Skeletal muscle tissue (tissue), 4 donors: Measurements from ENCODE around the gene ADAMTSL1. TPM values are rescaled to one million over a fixed set of nuclear protein-coding genes. Genes with fewer than 3 reads are reported as not detected.

Experiments used
- H3K27ac ChIP-seq: one replicate; pipeline ENCODE4 v1.7.0; 2013; ENCODE audit warnings: mild to moderate bottlenecking, low read depth, low read length, inconsistent platforms
- H3K27me3 ChIP-seq, 3 donors: one replicate each; pipeline ENCODE4 v1.7.0; 2013; ENCODE audit warnings: low read length in 3 of 3; ENCODE audit not compliant: control insufficient read depth in 3 of 3, insufficient read depth in 3 of 3
- H3K36me3 ChIP-seq, 3 donors: one replicate each; pipeline ENCODE4 v1.7.0; 2013; ENCODE audit warnings: low read length in 3 of 3; ENCODE audit not compliant: control insufficient read depth in 3 of 3, insufficient read depth in 3 of 3
- H3K4me1 ChIP-seq, 3 donors: one replicate each; pipeline ENCODE4 v1.7.0; 2013; ENCODE audit warnings: low read length in 3 of 3, mild to moderate bottlenecking in 3 of 3; ENCODE audit not compliant: control insufficient read depth in 3 of 3, insufficient read depth in 3 of 3
- H3K4me3 ChIP-seq, 3 donors: one replicate each; pipeline ENCODE4 v1.7.0; 2013; ENCODE audit warnings: low read length in 3 of 3
- H3K9ac ChIP-seq, 3 donors: one replicate each; pipeline ENCODE4 v1.7.0; 2013; ENCODE audit warnings: low read length in 3 of 3, mild to moderate bottlenecking in 3 of 3, moderate library complexity in 2 of 3, low read depth in 1 of 3
- H3K9me3 ChIP-seq, 3 donors: one replicate each; pipeline ENCODE4 v1.7.0; 2013; ENCODE audit warnings: low read length in 3 of 3; ENCODE audit not compliant: control insufficient read depth in 3 of 3
- total RNA-seq: library from RNA; depleted of rRNA; stranded (reverse); fragments of >200 nt; gene quantifications from one replicate; pipeline ENCODE4 v1.2.3, GENCODE V29; 2014
- donor health status: Osteomylitis.

Gene ADAMTSL1
- total RNA-seq, 1 donor from 2014 or later = 18.3 TPM

- Histone ChIP-seq H3K9ac (no peak overlapping the region), H3K27me3 (no peaks in the 10 kb centered on the region), H3K9me3 (no peaks in the 10 kb centered on the region), H3K36me3 (no peaks in the 10 kb centered on the region), H3K4me1 (no peaks in the 10 kb centered on the region), H3K27ac (no peak overlapping the region), H3K4me3 (no peak overlapping the region)
Observed at GRCh38 chr9:18666986-18667772, 193.2 kb downstream of the ADAMTSL1 start.

DNA sequence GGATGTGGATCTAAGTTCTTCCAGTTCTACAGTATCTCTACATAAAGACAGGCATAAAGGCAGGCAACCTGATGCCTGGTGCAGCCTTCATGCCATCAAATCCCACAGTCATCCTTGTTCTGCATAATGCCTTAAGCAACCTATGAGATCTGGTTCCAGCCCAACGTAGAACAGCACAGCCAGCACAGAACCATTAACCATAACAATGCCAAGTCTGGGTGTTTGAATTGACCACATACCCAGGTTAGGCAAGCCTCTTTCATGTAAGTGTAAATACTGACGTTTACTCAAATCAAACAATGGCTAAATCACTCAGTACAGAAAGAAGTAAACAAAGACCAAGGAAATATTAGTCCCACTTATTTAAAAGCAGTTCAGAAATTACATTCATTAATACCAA, 195.0 kb downstream of the ADAMTSL1 start:
- Histone ChIP-seq H3K27ac (no peak overlapping the region), H3K27me3 (no peaks in the 10 kb centered on the region), H3K4me3 (no peak overlapping the region), H3K9ac (no peak overlapping the region), H3K36me3 (no peaks in the 10 kb centered on the region), H3K4me1 (no peaks in the 10 kb centered on the region), H3K9me3 (no peaks in the 10 kb centered on the region)

GRCh38 chr9:18672706-18673105, 198.8 kb downstream of the ADAMTSL1 start:
- Histone ChIP-seq H3K4me3 (no peak overlapping the region), H3K9ac (no peak overlapping the region), H3K4me1 (no peaks in the 10 kb centered on the region), H3K27ac (no peak overlapping the region), H3K27me3 (no peaks in the 10 kb centered on the region), H3K9me3 (no peaks in the 10 kb centered on the region), H3K36me3 (no peaks in the 10 kb centered on the region)

DNA sequence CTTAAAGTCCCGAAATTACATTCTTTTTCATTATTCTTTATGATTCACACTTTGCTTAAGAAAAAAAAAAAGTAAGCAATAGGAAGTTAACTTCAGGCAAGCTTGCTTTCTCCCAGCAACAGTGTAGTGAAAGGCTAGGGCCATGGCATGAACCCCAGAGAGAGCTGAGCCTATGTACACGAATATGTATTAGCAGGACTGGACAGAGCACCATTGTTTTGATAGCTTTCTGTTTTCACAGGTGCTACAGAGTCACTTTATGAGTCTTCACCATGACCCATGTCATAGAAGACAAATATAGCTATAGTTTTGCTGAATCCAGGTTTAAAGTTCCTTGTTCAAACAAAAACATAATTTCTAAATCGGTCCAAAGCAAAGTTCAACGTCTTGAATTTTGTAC, 199.2 kb downstream of the ADAMTSL1 start:
- H3K4me3 ChIP-seq = no peak overlapping the region
- no peaks in the 10 kb centered on the region for H3K4me1 ChIP-seq
- H3K27ac ChIP-seq = no peak overlapping the region
- no peaks in the 10 kb centered on the region for H3K36me3 ChIP-seq
- H3K9ac ChIP-seq = no peak overlapping the region
- no peaks in the 10 kb centered on the region for H3K27me3 ChIP-seq
- no peaks in the 10 kb centered on the region for H3K9me3 ChIP-seq

- no peaks in the 10 kb centered on the region for H3K4me1 ChIP-seq
- no peak overlapping the region for H3K9ac ChIP-seq
- no peak overlapping the region for H3K4me3 ChIP-seq
- H3K27me3 ChIP-seq = no peaks in the 10 kb centered on the region
- no peak overlapping the region for H3K27ac ChIP-seq
- no peaks in the 10 kb centered on the region for H3K9me3 ChIP-seq
- H3K36me3 ChIP-seq = no peaks in the 10 kb centered on the region
Observed at GRCh38 chr9:18675332-18675731, 201.4 kb downstream of the ADAMTSL1 start.

GRCh38 chr9:18675973-18676372, 202.0 kb downstream of the ADAMTSL1 start:
- H3K27ac ChIP-seq = no peak overlapping the region
- H3K36me3 ChIP-seq = no peaks in the 10 kb centered on the region
- no peaks in the 10 kb centered on the region for H3K4me1 ChIP-seq
- no peaks in the 10 kb centered on the region for H3K27me3 ChIP-seq
- H3K4me3 ChIP-seq = no peak overlapping the region
- no peak overlapping the region for H3K9ac ChIP-seq
- H3K9me3 ChIP-seq = no peaks in the 10 kb centered on the region

DNA sequence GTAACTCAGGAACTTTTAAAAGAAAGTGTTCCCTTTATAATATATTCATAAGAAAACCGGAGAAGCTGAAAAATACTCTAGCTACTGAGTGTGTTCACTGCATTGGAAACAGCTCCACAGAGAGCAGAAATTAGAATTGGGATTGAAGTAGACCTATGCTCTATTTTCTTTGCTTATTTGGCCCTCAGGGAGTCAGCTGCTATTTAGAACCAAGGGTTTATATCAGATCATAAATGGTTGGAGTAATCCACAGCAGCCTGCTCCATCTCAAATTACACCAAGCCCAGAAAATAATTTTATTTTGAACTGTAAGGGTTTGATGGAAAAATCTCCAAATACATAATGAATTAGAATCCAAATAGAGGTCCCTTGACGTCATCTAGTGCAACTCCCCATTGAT, 202.6 kb downstream of the ADAMTSL1 start:
- Histone ChIP-seq H3K27ac (no peak overlapping the region), H3K9ac (no peak overlapping the region), H3K27me3 (no peaks in the 10 kb centered on the region), H3K9me3 (no peaks in the 10 kb centered on the region), H3K4me1 (no peaks in the 10 kb centered on the region), H3K36me3 (no peaks in the 10 kb centered on the region), H3K4me3 (no peak overlapping the region)

- H3K9ac ChIP-seq = no peak overlapping the region
- no peaks in the 10 kb centered on the region for H3K4me1 ChIP-seq
- no peak overlapping the region for H3K27ac ChIP-seq
- no peaks in the 10 kb centered on the region for H3K36me3 ChIP-seq
- H3K9me3 ChIP-seq = no peaks in the 10 kb centered on the region
- H3K27me3 ChIP-seq = no peaks in the 10 kb centered on the region
- H3K4me3 ChIP-seq = no peak overlapping the region
Observed at GRCh38 chr9:18678821-18679590, 205.1 kb downstream of the ADAMTSL1 start.

DNA sequence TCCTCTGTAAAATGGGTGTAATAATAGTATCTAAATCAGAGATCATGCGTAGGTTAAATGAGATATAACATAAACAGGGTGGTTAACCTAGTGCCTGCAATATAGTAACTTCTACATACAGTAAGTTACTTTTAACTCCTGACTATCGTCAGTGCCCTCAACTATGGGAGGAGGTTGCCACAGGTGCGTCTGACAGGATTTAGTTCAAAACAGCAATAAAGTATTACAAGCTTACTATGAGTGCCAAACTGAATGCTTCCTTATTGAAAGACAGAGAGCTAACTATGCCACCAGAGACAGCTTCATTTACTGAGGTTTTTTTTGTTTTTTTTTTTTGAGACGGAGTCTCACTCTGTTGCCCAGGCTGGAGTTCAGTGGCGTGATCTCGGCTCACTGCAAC, 209.0 kb downstream of the ADAMTSL1 start:
- H3K36me3 ChIP-seq = no peaks in the 10 kb centered on the region
- H3K9me3 ChIP-seq = no peaks in the 10 kb centered on the region
- H3K4me1 ChIP-seq = no peaks in the 10 kb centered on the region
- H3K27ac ChIP-seq = no peak overlapping the region
- H3K27me3 ChIP-seq = no peaks in the 10 kb centered on the region
- no peak overlapping the region for H3K4me3 ChIP-seq
- no peak overlapping the region for H3K9ac ChIP-seq

- Histone ChIP-seq H3K4me1 (no peaks in the 10 kb centered on the region), H3K9me3 (no peaks in the 10 kb centered on the region), H3K9ac (no peak overlapping the region), H3K27ac (no peak overlapping the region), H3K27me3 (no peaks in the 10 kb centered on the region), H3K4me3 (no peak overlapping the region), H3K36me3 (no peaks in the 10 kb centered on the region)
Observed at GRCh38 chr9:18683312-18683711, 209.4 kb downstream of the ADAMTSL1 start.
